Pons (tissue), 1 donor: ENCODE data around the gene MRPS5.
"Not testable (repeated sequence)": the region's sequence is repeated elsewhere in the genome, so short reads cannot be mapped to it uniquely, and the experiment has no call there.

Source experiments
- DNase-seq: peaks from one replicate; pipeline ENCODE4 v3.0.0-alpha.2; 2016; ENCODE audit warnings: low spot score

MRPS5 gene

GRCh38 chr2:95121407-95122196 is at the start of gene MRPS5:
Gene MRPS5, minus strand, starts transcription at chr2:95121808. Its CDS starts 17 bp downstream, at chr2:95121791.
- DNase-seq, result peak; percentile 66

GRCh38 chr2:95166065-95166763 is 44.6 kb upstream of the MRPS5 start:
- DNase-seq, result no peak

- peak; percentile 98 for DNase-seq
Measured at GRCh38 chr2:95165371-95166064, 43.9 kb upstream of the MRPS5 start, which contains the start of gene ZNF2. Gene ZNF2, plus strand, starts transcription at chr2:95165809. Its CDS starts 10,418 bp downstream, at chr2:95176227.

- no peak for DNase-seq
Measured at GRCh38 chr2:95165030-95165370, 43.4 kb upstream of the MRPS5 start.

GRCh38 chr2:95159690-95160449 is 38.3 kb upstream of the MRPS5 start, which contains the start of gene ZNF514:
Gene ZNF514, minus strand, starts transcription at chr2:95159848. Its CDS starts 6,595 bp downstream, at chr2:95153253.
- DNase-seq, result peak; percentile 73

- peak; percentile 22 for DNase-seq
Measured at GRCh38 chr2:95158891-95159619, 37.4 kb upstream of the MRPS5 start.

- DNase-seq, result no peak
Measured at GRCh38 chr2:95158441-95158840, 36.8 kb upstream of the MRPS5 start.

- no peak for DNase-seq
Measured at GRCh38 chr2:95149397-95149984, 27.9 kb upstream of the MRPS5 start.

- no peak for DNase-seq
Measured at GRCh38 chr2:95143838-95144237, 22.2 kb upstream of the MRPS5 start.

GRCh38 chr2:95138702-95139101 is 17.1 kb upstream of the MRPS5 start:
- DNase-seq, result no peak

- DNase-seq, result no peak
Measured at GRCh38 chr2:95122197-95122551, 566 bp upstream of the MRPS5 start.

- no peak for DNase-seq
Measured at GRCh38 chr2:95121093-95121406, 558 bp downstream of the MRPS5 start.

- DNase-seq, result peak; percentile 82
Measured at GRCh38 chr2:95115418-95115817, 6.2 kb downstream of the MRPS5 start.

- no peak for DNase-seq
Measured at GRCh38 chr2:95113464-95113863, 8.1 kb downstream of the MRPS5 start.

- no peak for DNase-seq
Measured at GRCh38 chr2:95110395-95110794, 11.2 kb downstream of the MRPS5 start.

GRCh38 chr2:95109260-95109659 is 12.3 kb downstream of the MRPS5 start:
- peak; percentile 18 for DNase-seq

GRCh38 chr2:95106081-95106480 is 15.5 kb downstream of the MRPS5 start:
- DNase-seq, result no peak

GRCh38 chr2:95104606-95105005 is 17.0 kb downstream of the MRPS5 start:
- no peak for DNase-seq

- DNase-seq, result no peak
Measured at GRCh38 chr2:95099910-95100309, 21.7 kb downstream of the MRPS5 start.

GRCh38 chr2:95098273-95098672 is 23.3 kb downstream of the MRPS5 start:
- DNase-seq, result not testable (repeated sequence)
